Measurements from ENCODE around the gene OR6C70. TPM values are rescaled to one million over a fixed set of nuclear protein-coding genes. Genes with fewer than 3 reads are reported as not detected.

Gene OR6C70
- total RNA-seq: not detected in 2 replicates

GRCh38 chr12:55470088-55470829 lies at the start of gene OR6C70:
TSS of gene OR6C70 (minus strand) at chr12:55470138. CDS start at chr12:55470138, 0 bp downstream.

GRCh38 chr12:55492078-55492477 lies 22.1 kb upstream of the OR6C70 start, which contains the start of gene OR6C68:
TSS of gene OR6C68 (plus strand) at chr12:55492378. CDS start at chr12:55492378, 0 bp downstream.

GRCh38 chr12:55443776-55444175 lies 26.2 kb downstream of the OR6C70 start, which contains the start of gene OR6C2:
TSS of gene OR6C2 (plus strand) at chr12:55444076. CDS start at chr12:55452214, 8,138 bp downstream.

GRCh38 chr12:55425954-55426353 lies 44.0 kb downstream of the OR6C70 start, which contains the start of gene OR6C76:
TSS of gene OR6C76 (plus strand) at chr12:55426254. CDS start at chr12:55426254, 0 bp downstream.

Other genes starting within 250 kb of the OR6C70 start
- gene OR10A7, start 249.1 kb downstream of the OR6C70 start, total RNA-seq: not detected in 2 replicates
- not detected in 2 replicates for gene OR6C74, start 225.5 kb downstream of the OR6C70 start, total RNA-seq
- not detected in 2 replicates for gene OR6C6, start 173.6 kb downstream of the OR6C70 start, total RNA-seq
- not detected in 2 replicates for gene OR6C1, start 155.8 kb downstream of the OR6C70 start, total RNA-seq
- not detected in 2 replicates for gene OR6C3, start 139.4 kb downstream of the OR6C70 start, total RNA-seq
- not detected in 2 replicates for gene OR6C75, start 107.2 kb downstream of the OR6C70 start, total RNA-seq
- not detected in 2 replicates for gene OR6C65, start 69.6 kb downstream of the OR6C70 start, total RNA-seq
- not detected in 2 replicates for gene OR6C76, start 43.9 kb downstream of the OR6C70 start, total RNA-seq
- gene OR6C2, start 26.1 kb downstream of the OR6C70 start, total RNA-seq: not detected in 2 replicates
- gene OR6C68, start 22.2 kb upstream of the OR6C70 start, total RNA-seq: not detected in 2 replicates
- not detected in 2 replicates for gene OR6C4, start 79.5 kb upstream of the OR6C70 start, total RNA-seq
- gene OR2AP1, start 102.3 kb upstream of the OR6C70 start, total RNA-seq: not detected in 2 replicates
- not detected in 2 replicates for gene OR10P1, start 166.8 kb upstream of the OR6C70 start, total RNA-seq
- gene ITGA7, start 237.8 kb upstream of the OR6C70 start, total RNA-seq: 4.4 and 7.7 TPM in 2 replicates
- gene BLOC1S1, start 245.9 kb upstream of the OR6C70 start, total RNA-seq: 51.0 and 56.1 TPM in 2 replicates

All from hair follicle dermal papilla cell (primary cell).